NCI-H146 treated with DMSO at 0.1 percent for 48 hours (cell line): ENCODE data around the gene CFAP70.
"Not testable (repeated sequence)": the region's sequence is repeated elsewhere in the genome, so short reads cannot be mapped to it uniquely, and the experiment has no call there.

Experiments used
- DNase-seq: peaks from one replicate; lab custom pipeline; 2025; ENCODE audit not compliant: unreplicated experiment; lab: John Stamatoyannopoulos, UW

Gene CFAP70

DNA sequence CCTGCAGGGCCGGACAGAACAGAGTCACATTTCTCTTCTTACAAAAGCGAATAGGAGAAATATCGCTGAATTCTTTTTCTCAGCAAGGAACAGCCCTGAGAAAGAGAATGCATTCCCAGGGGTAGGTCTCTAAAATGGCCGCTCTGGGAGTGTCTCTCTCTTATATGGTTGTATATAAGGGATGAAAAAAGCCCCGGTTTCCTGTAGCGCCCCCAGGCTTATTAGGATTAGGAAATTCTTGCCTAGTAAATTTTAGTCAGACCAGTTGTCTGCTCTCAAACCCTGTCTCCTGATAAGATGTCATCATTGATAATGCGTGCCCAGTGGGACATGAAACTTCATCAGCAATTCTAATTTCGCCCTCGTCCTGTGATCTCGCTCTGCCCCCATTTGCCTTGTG lies 100.1 kb downstream of the CFAP70 start:
- DNase-seq, result not testable (repeated sequence)

DNA sequence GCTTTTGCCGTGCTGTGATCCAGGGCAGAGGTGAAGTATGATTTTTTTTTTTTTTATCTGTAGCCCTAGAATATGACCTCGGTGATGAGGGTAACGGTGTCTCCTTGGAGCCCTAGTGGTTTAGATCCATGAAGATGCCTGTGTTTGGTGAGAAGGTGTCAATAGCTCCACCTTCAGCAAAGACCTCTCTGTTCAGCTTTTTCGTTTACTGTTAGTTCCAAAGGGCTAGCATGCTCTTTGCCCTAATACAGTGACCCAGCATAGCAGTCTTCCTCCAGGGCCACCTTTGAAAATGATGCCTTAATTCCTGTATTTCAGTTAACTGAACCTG lies 105.5 kb downstream of the CFAP70 start:
- DNase-seq, result no peak

DNA sequence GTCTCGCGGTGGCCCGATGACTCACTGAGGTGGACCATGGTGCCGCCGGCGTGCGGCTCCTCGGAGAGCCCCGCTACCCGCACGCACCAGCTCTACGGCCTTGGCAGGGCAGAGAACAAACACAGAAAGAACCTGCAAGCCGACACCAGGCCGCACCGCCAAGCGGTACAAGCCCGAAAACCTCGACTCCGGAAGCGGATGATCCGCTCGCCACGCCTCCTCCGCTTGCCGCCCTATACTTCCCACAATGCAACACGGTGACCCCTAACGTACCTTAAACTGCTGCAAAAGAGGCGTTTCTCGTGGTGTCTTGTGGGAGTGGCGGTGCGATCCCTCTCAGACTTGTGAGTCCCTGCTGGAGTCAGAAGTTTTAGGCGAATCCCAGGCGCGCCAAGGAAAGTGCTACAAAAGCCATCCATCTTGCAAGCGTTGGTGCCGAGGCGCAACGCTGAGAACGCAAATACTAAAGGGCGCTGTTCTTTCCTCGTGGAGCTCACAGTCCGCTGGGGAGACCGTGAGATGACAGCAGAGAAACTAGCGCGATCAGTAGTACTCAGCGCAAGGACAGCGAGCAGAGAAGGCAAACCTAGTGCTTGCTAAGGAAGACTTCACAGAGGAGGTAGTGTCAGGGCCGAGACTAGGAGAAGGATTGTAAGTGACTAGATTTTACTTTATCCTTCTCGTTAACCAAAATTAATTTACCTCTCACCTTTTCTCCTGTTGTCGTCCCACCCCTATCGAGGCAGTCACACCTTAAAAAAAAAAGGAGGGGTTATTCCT lies 106.0 kb downstream of the CFAP70 start, which contains the start of gene MRPS16:
Gene MRPS16 (minus strand): TSS at position 200 of the 780 bp plus-strand sequence. CDS start 162 bp downstream, at position 38.
- peak; percentile 95 for DNase-seq

DNA sequence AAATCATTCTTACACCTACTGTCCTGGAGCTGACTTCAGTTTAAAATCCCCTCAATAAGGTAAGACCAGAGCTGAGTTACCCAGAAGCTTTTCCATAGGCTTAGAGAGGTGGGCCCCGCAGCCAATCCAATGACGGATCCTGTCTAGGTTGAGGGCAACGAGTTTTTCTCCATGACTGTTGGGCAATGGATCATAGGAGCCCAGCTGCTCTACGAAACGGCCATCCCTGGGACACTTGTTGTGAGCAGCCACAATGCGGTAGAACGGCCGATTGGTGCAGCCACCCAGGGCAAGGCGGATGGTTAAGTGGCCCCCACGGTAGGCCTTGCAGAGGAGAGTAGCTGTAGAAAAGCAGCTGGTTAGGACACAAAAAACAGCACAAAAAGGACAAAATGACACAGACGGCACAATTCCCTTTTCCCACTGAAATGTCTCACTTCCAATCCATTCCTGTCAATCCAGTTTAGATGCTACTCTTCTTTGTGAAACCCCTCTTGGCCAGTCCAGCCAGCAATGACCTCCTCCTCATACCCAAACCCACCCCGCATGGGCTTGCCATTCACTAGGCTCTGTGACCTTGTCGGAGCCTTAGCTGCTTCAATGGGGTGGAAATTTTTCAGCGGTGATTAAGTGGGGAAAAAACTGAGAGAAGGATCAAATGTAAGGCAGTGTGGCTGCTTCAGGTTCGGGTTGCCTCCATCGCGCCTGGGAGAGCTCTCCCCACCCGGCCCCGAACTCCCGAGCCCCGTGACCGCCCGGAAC lies 106.8 kb downstream of the CFAP70 start:
- no peak for DNase-seq

DNA sequence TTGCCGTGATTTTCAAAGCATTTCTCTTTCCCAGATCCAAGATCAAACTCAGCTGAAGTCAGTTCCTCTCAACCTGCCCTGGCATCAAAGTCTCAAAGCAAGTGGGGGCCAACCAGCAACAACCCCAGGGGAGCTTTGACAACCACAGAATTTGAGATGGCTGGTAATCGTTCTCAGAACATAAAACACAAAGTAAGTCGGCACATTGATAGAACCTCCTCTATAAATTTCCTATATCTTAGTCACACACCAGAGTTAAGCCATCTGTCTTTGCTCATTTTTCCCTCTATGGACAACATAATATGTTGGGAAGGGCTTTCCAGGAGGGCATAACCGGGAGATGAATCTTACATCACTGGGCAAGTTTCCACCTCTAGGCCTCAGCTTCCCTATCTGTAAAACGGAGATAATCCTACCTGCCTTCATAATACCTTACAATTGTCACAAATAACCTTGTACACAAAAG lies 110.4 kb downstream of the CFAP70 start:
- DNase-seq, result no peak

DNA sequence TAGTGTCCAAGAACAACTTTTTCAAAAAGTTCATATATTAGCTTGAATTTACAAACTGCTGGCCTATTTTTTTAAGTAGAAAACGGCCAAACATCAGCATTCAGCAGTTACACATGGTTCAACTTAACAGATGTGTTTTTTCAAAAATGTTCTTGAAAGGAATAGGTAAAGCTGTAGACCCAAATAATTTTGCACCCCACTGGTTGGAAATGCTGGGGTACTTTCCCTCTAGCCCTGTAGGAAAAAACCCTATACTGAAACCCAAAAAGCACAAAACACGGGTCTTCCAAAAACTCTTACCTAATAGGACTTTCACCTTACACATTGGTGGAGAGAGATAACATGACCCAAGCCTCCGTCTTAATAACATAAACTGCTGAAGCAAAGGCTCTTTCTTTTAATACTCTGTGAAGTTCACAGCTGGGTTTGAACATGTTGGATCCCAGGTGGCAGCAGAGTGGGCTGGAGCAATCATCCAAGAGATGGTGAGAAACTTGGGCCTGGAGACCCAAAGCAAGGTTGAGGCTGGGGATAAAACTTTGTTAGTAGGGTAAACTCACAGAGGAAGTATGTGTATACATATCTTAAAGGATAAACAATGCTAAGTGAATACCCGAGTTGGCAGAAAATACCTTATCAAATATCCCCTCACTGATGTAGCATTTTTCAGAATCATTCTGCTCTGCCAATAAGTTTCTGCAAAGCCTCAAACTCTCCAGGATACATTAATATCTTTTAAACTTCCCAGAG lies 111.0 kb downstream of the CFAP70 start:
- no peak for DNase-seq

DNA sequence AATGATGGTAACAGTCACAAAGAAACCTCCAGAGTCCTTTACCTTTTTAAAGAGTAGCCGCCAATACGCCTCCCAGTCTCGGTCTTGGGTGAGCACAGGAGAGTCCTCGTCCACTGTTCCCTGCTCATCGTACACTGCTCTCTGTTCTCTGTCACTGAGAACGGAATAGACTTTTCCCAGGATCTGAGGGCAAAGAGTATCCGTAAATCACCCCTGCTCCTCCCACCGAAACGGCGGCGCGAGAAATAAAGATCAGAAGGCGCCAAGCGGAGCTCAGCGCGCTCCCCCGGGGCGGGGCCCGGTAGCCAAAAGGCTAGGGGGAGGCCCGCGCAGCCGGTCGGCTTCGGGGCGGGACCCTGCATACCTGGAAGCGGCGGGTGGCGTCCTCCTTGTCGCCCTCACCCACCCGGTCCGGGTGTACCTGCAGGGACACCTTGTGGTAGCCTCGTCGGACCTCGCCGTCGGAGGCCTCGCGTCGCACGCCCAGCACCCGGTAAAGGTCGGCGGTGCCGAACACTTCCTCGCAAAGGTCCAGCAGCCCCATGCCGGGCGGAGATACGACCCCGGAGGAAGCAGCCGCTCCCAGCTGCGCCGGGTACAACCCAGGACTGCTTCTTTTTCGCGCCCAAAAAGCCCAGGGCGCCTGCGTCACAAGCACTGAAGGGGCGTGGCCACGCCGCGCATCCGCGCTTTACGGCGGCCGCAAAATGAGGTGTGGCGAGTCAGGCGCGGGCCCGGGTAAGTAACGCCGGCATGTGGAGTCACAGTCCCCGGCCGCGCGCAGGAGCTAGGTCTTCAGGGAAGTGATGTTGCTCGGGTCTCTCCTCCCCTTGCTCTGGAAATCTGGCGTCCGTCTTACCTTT lies 111.8 kb downstream of the CFAP70 start, which contains the start of gene DNAJC9:
Gene DNAJC9 (minus strand): TSS at position 610 of the 863 bp plus-strand sequence. CDS start 66 bp downstream, at position 544.
- DNase-seq, result peak; percentile 88

DNA sequence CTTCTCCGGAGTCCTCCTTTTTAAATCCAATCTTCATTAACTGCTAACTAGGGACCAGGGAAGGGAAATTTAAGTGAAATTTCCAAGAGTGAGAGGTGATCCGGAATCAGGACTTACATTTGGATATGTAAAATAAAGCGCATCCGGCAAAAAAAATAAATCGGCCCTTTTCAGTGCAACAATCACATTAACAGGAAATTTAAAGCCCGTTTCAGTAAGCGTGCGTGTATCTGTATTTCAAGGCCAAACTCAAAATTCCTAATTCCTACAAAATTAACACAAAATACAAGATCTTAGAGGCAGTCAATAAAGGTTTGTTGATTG lies 112.4 kb downstream of the CFAP70 start:
- DNase-seq, result no peak

DNA sequence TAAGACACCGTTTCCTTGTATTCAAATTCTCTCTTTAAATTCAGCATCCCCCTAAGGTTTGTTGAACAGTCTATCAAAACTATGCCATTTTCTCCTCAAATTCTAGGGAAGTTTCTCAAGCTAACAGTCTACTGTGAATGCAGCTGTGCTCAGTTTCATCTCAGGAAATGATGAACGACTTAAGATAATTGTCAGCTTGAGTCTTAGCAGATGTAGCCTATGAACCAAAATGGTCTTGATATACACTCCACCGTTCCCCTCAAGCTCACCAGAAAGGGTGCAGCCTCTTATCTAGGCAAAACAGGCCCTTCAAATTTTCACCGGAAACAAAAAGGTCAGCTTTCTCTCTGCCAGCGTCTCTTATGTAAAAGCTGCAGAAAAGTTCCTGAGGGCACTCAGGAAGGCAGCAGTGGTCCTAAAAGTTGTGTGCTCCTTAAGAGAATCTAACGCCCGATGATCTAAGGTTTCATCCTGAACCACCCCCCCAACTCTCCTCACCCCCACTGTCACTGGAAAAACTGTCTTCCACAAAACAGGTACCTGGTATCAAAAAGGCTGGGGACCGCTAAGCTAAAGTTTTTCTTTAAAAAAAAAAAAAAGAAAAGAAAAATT lies 113.7 kb downstream of the CFAP70 start:
- no peak for DNase-seq

DNA sequence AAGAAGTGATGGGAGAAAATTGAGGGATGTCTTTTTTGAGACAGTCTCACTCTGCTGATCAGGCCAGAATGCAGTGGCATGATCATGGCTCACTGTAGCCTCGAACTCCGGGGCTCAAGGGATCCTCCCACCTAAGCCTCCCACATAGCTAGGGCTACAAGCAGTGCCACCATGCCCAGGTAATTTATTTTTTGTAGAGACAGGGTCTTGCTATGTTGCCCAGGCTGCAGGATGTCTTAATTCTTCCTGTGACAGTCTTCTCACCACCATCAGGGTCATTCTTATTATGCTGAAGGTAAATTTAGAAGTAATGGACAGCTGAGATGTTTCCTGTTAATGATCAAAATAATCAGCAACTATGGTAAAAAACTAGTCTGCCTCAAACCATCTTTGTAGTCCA lies 118.8 kb downstream of the CFAP70 start:
- DNase-seq, result no peak

DNA sequence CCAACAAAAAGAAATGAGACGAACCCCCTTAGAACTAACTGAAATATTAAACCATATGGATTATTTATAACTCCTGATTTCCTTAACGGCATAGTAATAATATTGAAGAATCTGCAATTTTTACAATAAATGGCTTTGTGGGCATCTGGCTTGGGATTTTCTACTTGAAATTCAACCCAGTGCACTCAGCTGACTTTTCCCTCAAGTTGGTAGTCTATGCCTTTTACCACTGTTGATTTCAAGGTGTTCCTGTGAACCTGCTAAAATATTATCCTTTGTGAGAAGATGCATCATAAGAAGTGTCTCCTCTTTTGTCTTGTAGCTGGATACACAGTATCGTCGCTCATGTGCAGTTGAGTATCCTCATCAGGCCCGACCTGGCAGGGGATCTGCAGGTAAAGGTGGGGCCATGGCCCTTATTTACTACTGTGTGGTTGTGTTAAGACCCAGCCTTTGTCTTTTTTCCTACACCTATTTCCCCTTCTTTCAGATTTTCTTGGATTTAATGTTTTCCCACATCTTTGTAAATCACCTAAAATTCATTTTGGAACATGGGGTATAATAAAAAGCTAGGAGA lies 119.6 kb downstream of the CFAP70 start:
- DNase-seq, result no peak

DNA sequence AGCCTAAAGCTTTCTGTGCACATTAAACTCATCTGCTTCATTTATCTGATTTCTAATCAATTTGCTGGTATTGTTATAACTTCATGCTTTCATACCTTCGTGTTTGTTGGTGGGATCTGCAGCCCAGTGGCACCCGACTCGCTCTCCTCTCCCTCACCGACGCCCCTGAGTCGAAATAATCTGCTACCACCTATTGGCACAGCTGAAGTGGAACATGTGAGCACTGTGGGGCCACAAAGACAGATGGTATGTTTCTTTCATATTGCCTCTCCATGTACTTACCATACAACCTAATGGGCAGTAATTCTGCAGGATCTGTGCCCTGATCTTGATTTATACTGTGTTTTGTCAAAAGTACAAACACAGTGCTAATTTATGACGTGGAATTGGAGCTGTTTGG lies 124.0 kb downstream of the CFAP70 start:
- DNase-seq, result no peak

DNA sequence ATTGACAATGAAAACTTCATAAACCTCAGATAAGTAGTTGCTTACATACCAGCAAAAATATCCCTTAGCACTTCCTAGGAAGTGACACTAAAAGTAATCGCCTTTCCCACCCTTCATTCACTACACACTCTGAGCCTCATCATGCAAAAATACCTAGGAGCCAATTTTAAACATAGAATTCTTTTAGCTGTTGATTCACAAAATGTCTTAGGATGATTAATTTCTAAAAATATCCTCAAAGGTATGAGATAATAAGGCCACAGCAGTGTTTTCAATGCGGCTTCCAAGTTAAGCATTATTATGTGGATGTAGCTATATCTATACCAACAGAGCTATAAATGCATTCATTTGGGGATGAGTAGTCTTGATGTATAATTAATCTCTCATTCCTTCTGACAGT lies 124.8 kb downstream of the CFAP70 start:
- DNase-seq, result no peak

DNA sequence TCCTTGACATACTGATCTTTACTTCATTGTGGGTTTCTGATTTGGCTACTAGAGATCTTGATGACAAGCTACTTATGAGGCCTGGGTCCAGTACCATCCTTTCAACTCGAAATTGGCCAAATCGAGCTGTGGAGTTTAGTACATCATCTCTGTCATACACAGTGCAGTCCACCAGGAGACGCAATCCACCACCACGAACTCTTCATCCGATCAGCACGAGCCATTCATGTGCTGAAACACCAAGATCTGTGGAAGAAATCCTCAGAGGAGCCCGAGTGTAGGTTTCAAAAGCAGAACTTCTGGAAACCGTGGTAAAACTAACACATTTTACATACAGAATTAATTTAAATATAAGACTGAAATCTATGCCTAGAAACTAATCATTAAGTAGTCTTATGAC lies 125.8 kb downstream of the CFAP70 start:
- DNase-seq, result no peak

DNA sequence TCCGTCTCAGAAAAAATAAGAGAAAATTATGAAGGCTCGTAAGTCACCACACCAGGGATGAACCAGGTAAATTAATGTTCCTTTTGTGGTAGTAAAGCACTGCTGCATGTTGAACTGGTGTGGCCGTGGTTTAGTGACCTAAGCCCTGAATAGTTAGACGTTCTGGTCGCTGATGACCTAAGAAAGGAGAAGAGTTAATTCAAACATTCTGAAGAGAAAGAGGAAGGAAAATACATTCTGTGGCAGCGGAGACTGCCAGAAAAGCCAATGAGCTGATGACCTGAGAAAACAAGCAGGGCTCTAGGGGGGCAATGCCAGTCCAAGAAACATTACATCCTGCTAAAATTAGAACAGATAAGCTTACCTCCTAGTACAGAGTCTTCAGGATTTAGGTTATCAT lies 129.1 kb downstream of the CFAP70 start:
- no peak for DNase-seq

DNA sequence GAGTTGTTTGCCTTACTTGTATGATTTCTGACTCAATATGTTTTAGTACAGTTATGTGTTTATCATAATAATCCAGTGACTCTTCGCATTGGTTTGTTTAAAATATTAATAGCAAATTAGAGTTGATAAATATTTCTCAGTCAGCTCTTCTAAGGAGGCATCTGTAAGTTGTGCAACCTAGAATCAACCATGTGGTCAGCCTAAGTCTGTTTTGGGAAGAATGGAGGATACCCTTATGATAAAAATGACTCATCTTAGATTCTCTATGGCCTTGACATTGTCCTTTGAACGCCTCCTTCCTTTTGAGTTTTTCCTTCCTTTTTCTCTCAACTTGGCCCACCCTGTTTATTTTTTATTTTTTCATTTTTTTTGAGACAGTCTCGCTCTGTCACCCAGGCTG lies 130.4 kb downstream of the CFAP70 start:
- DNase-seq, result no peak

DNA sequence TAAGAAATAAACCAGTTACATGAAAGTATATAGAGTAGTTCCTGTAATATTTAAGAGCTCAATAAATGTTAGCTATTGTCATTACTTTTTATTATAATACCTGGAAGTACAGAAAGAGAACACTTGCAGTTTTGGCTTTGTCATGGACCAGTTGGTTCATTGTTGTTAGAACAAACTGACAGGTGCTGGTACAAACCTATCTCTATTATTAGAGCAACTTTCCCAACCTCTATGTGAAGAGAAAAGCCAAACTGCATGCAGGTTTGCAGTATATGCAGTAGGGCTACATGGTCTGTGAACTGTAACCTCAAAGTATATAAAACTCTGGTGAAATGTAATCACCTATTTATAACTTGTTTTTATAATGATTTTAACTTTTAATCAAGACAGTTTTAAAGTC lies 132.0 kb downstream of the CFAP70 start:
- no peak for DNase-seq

DNA sequence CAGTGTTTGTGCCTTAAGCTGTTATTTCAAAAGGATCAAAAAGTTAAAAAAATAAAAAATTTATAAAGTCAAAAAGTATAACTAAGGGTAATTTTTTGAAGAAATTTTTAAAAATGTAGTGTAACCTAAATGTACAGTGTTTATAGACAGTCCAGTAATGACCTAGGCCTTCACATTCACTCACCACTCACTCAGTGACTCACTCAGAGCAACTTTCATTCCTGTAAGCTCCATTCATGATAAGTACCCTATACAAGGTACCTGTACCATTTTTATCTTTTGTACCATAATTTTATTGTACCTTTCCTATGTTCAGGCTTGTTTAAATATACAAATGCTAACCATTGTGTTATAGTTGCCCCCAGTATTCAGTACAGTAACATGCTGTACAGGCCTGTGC lies 133.1 kb downstream of the CFAP70 start:
- no peak for DNase-seq

DNA sequence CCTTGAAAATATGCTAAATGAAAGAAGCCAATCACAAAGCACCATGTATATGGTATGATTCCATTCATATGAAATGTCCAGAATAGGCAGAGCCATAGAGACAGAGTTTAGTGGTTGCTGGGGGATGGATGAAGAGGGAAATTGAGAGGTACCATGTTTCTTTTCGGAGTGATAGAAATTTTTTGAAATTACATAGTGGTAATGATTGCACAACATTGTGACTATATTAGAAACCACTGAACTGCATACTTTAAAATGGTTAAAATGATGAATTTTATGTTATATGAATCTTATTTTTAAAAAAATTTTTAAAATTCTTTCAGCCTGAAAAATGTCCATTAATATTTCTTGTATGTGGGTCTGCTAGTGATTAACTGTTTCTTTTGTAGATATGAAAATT lies 137.7 kb downstream of the CFAP70 start:
- no peak for DNase-seq

DNA sequence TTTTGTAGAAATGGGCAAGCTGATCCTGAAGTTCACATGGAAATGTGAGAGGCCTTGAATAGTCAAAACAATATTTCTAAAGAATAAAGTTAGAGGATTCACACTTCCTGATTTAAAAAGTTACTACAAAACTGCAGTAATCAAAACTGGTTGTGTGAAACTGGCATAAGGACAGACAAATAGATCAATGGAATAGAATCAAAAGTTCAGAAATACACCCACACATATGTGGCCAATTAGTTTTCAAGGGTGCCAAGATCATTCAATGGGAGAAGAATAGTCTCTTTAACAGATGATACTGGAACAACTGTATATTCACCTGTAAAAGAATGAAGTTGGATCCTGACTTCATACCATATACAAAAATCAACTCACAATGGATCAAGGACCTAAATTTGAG lies 139.3 kb downstream of the CFAP70 start:
- DNase-seq, result no peak
